Stimulated activated naive CD4-positive, alpha-beta T cell (primary cell): Measurements from ENCODE around the gene APOBEC4.
"Not testable (repeated sequence)": the region's sequence is repeated elsewhere in the genome, so short reads cannot be mapped to it uniquely, and the experiment has no call there.

Experiments
- DNase-seq, 6 experiments: peaks; one replicate each; lab custom pipeline; 2025; lab: John Stamatoyannopoulos, UW

APOBEC4 gene

DNA sequence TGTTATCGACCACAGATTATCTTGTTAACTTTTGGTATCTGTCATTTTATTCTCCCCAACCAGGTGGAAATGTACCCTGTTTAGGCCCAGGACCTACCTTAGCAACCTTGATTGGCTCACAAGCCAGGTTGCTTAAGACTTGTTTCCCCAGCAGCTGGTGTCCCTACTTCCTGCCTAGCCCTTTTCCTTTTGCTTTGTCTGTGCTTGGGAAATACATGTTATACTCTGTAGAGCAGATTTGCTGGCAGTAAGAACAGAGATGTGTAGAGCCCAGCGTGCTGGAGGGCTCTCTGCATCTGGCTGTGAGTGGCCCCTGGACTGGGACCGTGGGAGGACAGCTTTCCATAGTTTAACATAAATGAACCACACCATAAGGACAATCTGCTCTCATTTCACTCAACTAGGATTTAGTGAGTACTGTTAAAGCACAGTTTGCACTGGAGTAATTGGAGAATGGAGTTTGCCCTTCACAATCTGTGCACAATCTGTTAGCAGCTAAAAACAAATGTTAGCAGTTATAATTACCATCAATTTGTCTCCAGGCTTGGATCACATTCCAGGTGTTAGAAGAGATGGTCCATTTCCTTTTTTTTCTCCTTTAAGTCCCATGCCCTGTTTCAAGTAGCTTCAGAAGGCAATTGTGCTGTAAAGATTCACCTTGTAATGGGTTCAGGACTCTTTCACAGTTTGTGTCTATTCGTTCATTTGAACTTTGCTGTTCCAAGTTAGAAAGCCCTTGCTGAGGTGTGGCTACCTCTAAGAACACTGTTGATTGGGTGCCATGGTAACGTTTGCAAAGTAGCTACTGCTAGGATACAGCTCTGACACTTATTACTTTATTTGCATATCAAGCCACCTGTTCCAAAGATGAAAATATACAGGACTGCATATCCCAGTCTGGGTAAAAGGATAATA, at the start of gene APOBEC4:
Gene APOBEC4 (minus strand): TSS at position 770 of the 915 bp plus-strand sequence. CDS start 4,535 bp downstream, outside the sequence.
- peak in 1 of 6 experiments; percentile 5 for DNase-seq

DNA sequence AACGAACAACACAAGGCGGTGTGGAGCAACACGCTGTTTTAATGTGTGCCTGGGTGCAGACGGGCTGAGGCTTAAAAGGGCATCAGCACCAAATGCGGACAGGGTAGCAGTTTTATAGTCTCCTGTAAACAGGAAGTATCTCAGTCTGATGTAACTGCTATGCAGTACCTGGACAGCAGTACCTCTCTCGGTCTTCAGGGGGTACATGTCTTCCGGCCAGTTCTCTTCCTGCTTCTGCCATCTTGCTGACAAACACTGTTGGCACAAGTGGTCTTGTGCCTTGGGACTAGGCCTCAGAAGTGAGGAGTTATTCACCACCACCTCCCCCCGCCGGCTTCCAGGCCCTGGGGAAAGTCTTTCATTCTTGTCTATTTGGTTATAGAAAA, 49.7 kb upstream of the APOBEC4 start:
- no peak for DNase-seq

GRCh38 chr1:183702087-183702812, 49.1 kb upstream of the APOBEC4 start:
- no peak for DNase-seq

GRCh38 chr1:183699616-183700160, 46.6 kb upstream of the APOBEC4 start:
- no peak for DNase-seq

DNA sequence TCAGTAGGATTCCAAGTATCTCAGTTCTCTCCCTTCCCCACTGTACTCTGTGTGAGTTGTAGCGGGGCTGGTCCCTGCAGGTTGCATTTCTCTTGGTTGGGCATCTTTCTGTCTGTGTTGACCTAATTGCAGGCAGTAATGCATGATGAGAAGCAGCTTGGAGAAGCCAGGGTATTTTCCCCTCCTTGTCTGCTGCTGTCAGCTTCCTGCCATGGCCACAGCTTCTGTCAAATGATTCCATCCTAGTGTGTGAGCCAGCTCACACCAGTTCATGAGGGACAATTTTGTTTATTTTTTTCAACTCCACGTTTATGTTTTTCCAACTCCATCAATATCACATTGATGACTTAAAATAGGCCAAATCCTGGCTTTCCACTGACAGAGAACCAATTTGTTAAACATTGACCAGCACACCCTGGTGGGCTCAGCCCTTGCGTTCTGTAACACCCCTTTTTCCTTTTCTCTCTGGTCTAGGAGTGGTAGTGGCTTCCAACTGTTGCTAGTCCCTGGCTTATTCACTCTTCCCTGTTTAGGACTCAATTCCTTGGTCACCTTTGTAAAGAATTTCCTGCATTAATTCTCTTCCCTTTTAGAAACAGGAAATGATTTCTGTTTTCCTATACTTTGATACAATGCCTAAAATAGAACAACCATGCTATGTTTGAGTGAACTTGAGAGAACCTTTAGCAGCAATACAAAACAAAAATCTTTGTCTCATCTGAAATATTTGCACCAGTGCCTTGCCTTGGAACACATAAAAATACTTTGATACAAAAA, 44.9 kb upstream of the APOBEC4 start:
- DNase-seq, result no peak

GRCh38 chr1:183696981-183697380, 43.9 kb upstream of the APOBEC4 start:
- no peak for DNase-seq

DNA sequence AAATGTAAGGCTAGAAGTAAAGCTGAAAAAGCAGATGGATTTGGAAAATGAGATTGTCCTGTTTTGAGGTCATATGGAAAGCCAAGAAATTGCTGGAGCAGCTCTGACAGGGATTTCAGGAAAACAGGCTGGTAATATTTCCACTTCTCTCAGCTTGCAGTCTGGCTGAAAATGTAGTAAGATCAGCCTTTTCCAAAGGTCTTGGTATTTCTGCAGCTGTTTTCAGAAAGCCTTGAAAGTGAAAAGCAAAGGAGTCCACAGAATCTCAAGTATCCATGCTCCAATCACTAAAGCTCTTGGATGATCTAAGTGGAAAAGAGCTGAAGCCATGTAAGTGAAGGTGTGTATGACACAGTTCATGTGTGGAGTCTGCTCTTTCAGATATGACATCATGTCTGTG, 41.6 kb upstream of the APOBEC4 start:
- DNase-seq, result no peak

DNA sequence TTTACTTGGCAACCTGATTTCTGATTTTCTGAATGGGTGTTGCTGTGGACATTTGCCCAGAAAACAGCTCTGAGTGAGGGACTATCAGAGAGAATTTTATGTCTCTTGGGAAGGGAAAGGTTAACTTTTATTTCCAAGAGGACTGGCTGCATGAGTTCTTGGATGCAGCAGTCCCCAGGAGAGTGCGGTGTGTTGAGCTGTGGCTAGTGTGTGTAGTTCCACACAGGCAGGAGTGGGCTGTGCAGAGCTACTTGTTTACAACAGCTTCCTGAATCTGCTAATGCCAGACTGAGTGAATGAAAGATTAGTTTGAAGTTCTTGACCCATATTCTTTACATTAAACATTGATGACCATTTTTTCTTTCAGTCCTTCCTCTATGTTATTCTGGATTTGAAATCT, 41.0 kb upstream of the APOBEC4 start:
- DNase-seq, result no peak

GRCh38 chr1:183693521-183693920, 40.4 kb upstream of the APOBEC4 start:
- DNase-seq, result no peak

DNA sequence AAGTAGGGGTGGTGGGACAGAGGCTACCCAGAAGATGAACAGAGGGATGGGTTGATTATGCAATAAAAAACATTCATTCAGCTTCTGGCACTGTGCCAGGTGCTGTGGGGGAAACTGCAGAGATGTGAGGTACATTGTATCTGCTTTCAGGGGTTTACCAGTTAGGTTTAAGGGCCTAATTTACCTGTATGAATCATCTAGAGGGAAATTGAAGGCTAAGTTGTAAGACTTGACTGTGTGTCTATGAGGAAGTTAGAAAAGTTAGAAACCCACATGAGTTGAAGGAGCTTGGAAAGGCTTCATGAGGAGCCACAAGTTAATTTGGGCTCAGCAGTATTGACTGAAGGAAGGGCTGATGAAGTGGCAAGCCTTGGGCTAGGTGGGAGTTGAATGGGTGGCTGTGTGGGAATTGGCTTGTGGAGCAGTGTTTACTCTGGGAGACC, 36.7 kb upstream of the APOBEC4 start:
- DNase-seq, result no peak

GRCh38 chr1:183688341-183689060, 35.4 kb upstream of the APOBEC4 start:
- DNase-seq, result no peak

DNA sequence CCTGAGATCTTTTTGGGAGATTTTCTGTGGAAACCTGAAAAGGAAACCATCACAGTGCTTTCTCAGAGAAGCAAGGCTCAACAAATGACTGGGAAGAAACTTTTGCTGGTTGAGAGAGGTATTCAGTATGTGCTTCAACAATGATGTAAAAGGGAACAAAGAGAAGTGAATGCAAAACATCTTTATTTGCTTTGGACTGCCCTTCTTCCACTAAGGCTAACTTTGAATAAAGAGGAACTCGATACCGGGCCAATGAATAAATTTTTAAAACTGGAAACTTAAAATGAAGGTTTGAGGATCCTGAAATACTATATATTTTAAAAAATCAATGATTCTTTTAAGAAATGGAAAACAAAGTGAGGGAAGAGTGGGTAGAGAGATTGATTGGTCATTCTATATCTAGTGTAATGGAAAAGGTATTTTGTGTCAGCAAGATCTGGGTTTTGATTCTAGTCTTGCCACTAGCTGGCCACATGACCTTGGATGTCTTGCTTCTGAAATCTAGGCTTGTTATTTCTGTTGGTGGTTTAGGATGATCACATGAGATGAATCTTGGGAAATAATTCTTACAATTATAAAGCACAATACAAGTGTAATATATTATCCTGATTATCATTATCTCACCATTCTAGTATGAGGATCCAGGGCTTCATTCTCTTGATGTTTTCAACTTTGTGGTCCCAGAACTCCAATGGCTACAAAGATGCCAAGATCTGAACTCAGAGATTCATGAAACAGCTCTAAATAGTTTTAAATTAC, 34.6 kb upstream of the APOBEC4 start:
- no peak for DNase-seq

DNA sequence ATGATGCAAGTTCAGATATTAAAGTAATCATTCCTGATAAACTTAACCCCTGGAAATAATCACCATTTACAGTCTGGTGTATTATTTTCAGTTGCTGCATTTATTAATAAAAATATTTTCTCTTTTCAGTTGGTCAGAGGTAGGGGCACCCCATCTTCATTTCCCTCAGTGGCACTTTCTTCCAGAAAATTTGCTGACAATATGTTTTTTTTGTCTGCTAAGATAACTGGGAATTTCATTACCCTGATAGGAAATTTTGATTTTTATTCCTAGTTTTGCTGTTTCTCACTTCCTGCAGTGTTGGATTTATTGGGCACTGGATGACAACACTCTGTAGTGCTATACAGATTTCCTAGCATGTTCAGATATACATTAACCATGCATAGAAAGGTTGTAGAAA, 33.1 kb upstream of the APOBEC4 start:
- no peak for DNase-seq

- peak in 4 of 6 experiments; percentile 0 to 64 (median 40) for DNase-seq
Measured at GRCh38 chr1:183685112-183685713, 32.1 kb upstream of the APOBEC4 start.

DNA sequence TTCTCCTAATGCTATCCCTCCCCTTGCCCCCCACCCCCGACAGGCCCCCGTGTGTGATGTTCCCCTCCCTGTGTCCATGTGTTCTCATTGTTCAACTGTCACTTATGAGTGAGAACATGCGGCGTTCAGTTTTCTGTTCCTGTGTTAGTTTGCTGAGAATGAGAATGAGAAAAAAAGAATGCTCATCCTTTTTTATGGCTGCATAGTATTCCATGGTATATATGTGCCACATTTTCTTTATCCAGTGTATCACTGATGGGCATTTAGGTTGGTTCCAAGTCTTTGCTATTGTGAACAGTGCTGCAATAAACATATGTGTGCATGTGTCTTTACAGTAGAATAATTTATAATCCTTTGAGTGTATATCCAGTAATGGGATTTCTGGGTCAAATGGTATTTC, 26.2 kb upstream of the APOBEC4 start:
- DNase-seq, result not testable (repeated sequence)

DNA sequence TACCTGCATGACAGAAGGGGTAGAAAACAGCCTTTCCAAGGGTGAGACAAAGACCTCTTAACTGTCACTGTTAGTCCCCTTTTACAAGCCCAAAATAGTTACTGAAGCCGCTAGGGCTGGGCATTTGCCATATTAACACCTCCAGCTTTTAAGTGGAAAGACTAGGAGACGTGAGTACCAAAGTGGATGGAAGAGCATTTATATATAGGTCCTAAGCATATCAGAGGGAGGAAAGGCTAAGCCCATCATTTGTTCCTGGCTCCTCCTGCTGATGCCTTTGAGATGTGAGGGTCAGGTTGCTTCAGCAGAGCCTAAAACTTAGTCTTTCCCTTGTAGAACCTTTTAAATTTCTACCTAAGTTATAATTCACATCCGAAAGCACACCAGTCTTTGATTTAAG, 25.7 kb upstream of the APOBEC4 start:
- DNase-seq, result no peak

DNA sequence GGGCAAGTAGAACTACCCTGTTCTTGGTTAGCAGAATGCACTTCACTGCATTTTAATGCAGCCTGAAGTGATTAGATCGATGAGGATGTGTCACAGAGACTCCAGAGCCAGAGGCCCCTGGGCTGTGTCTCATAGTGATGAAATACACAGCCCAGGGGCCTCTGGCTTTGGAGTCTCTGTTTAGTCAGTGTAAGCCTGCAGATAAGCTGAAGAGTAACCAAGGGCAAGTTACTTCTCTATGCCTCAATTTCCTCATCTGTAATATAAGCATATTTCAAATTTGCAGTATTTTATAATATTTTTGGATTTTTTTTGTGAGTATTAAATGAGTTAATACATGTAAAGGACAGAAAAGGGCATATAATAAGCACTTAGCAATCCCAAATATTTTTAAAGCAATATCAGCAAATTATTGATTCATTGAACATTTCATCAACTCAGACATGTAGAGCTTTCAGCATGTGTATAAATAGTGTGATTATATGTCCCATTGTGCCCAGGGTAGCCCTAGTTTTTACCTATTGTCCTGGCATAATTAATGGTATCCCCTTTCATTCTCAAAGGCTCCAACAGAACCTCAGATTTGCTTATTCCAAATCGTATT, 23.6 kb upstream of the APOBEC4 start:
- DNase-seq, result no peak

- no peak for DNase-seq
Measured at GRCh38 chr1:183675883-183676585, 22.9 kb upstream of the APOBEC4 start.

DNA sequence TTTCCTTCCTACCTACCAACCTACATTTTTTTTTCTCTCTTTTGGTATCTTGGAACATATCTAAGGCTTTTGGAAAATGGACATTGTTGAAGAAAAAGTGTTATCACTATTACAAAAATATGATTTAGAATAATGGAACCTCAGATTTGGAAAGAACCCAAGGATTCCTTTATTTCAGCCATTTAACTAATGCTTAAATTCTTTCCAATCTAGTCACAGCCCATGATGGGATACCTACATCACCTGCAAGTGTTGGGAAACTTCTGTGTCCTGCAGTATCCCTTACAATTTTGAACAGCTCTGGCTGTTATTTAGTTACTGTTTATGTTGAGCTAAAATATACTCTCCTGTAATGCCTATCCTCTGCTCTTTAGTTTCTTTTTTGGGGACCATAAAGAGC, 22.3 kb upstream of the APOBEC4 start:
- no peak for DNase-seq
